GM12875 (cell line): ENCODE data around the gene HOOK1.
"Not testable (repeated sequence)": the region's sequence is repeated elsewhere in the genome, so short reads cannot be mapped to it uniquely, and the experiment has no call there.

Experiments used
- H3K4me3 ChIP-seq: one replicate; pipeline ENCODE4 v1.5.1; 2011; ENCODE audit warnings: low read depth, low read length, control low read depth
- CTCF ChIP-seq: IDR thresholded peaks from 2 replicates; pipeline ENCODE4 v1.5.1; 2011; ENCODE audit warnings: low read depth, mild to moderate bottlenecking, control low read depth, inconsistent platforms, low read length, moderate library complexity, borderline replicate concordance; ENCODE audit not compliant: insufficient read depth

HOOK1 gene

GRCh38 chr1:59906931-59907330 lies 92.2 kb downstream of the HOOK1 start:
- no peak for TF ChIP-seq CTCF
- H3K4me3 ChIP-seq, result no peak overlapping the region

GRCh38 chr1:59908084-59908483 lies 93.3 kb downstream of the HOOK1 start:
- no peak for TF ChIP-seq CTCF
- H3K4me3 ChIP-seq, result no peak overlapping the region

- TF ChIP-seq CTCF, result no peak
- no peak overlapping the region for H3K4me3 ChIP-seq
These were observed 93.9 kb downstream of the HOOK1 start for GRCh38 chr1:59908682-59909081.

- not testable (repeated sequence) for H3K4me3 ChIP-seq
These were observed 100.1 kb downstream of the HOOK1 start for GRCh38 chr1:59914791-59915286.

GRCh38 chr1:59915516-59915915 lies 100.8 kb downstream of the HOOK1 start:
- no peak overlapping the region for H3K4me3 ChIP-seq
- TF ChIP-seq CTCF, result no peak

- H3K4me3 ChIP-seq, result no peak overlapping the region
- no peak for TF ChIP-seq CTCF
These were observed 102.5 kb downstream of the HOOK1 start for GRCh38 chr1:59917026-59917784.

GRCh38 chr1:59917785-59918180 lies 103.0 kb downstream of the HOOK1 start:
- H3K4me3 ChIP-seq, result no peak overlapping the region
- TF ChIP-seq CTCF, result no peak
